ENCODE measurements around the gene MRPL40. TPM values are rescaled to one million over a fixed set of nuclear protein-coding genes. Genes with fewer than 3 reads are reported as not detected.

MRPL40 gene
- total and polyA plus RNA-seq, 2 of the 13 experiments (the other 11 are each of a cell fraction or from before 2014, with no cell fraction given), result 42.7 to 79.7 TPM

- TF ChIP-seq, protein P1, sequence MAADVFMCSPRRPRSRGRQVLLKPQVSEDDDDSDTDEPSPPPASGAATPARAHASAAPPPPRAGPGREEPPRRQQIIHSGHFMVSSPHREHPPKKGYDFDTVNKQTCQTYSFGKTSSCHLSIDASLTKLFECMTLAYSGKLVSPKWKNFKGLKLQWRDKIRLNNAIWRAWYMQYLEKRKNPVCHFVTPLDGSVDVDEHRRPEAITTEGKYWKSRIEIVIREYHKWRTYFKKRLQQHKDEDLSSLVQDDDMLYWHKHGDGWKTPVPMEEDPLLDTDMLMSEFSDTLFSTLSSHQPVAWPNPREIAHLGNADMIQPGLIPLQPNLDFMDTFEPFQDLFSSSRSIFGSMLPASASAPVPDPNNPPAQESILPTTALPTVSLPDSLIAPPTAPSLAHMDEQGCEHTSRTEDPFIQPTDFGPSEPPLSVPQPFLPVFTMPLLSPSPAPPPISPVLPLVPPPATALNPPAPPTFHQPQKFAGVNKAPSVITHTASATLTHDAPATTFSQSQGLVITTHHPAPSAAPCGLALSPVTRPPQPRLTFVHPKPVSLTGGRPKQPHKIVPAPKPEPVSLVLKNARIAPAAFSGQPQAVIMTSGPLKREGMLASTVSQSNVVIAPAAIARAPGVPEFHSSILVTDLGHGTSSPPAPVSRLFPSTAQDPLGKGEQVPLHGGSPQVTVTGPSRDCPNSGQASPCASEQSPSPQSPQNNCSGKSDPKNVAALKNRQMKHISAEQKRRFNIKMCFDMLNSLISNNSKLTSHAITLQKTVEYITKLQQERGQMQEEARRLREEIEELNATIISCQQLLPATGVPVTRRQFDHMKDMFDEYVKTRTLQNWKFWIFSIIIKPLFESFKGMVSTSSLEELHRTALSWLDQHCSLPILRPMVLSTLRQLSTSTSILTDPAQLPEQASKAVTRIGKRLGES (CRISPR knock-in tag; IDR thresholded peaks at IDR 0.05; ENCODE audit: borderline replicate concordance), result no peak
- no peak for TF ChIP-seq NR2F2 (IDR thresholded peaks at IDR 0.05; ENCODE audit: borderline replicate concordance, low read depth)
- TF ChIP-seq TCF7L2 (IDR thresholded peaks at IDR 0.05; ENCODE audit: low read depth, low read length), result no peak
- no peak for TF ChIP-seq ZNF230 (CRISPR knock-in tag; IDR thresholded peaks at IDR 0.05)
- no peak for TF ChIP-seq HDAC6 (IDR thresholded peaks at IDR 0.05; ENCODE audit: low read depth, low read length)
- TF ChIP-seq KLF9 (CRISPR knock-in tag; IDR thresholded peaks at IDR 0.05; ENCODE audit: low read depth), result no peak
- TF ChIP-seq ZNF616 (CRISPR knock-in tag; IDR thresholded peaks at IDR 0.05; ENCODE audit: low read depth), result no peak
- no peak for TF ChIP-seq BCLAF1 (IDR thresholded peaks at IDR 0.05)
- TF ChIP-seq ZNF282 (IDR thresholded peaks at IDR 0.05; ENCODE audit: partially characterized antibody), result no peak
- no peak for TF ChIP-seq ZNF724P (CRISPR knock-in tag; IDR thresholded peaks at IDR 0.05; ENCODE audit: borderline replicate concordance)
- no peak for TF ChIP-seq ZNF143 (CRISPR knock-in tag; IDR thresholded peaks at IDR 0.05)
- no peak for TF ChIP-seq ZC3H4 (CRISPR knock-in tag; IDR thresholded peaks at IDR 0.05; ENCODE audit: borderline replicate concordance)
- no peak for TF ChIP-seq ZNF253 (CRISPR knock-in tag; IDR thresholded peaks at IDR 0.05; ENCODE audit: borderline replicate concordance)
- TF ChIP-seq ZFP36L1 (CRISPR knock-in tag; IDR thresholded peaks at IDR 0.05), result 0 out of 2 replicates have a peak, but pooled peaks have one; percentile 50
- TF ChIP-seq MIER2 (CRISPR knock-in tag; IDR thresholded peaks at IDR 0.05), result no peak
- peak; percentile 84; the same call in 1 of the 2 replicates for TF ChIP-seq ZNF598 (CRISPR knock-in tag; IDR thresholded peaks at IDR 0.05; ENCODE audit: borderline replicate concordance)
- TF ChIP-seq ISX (CRISPR knock-in tag; conservative IDR thresholded peaks at IDR 0.05), result no peak
- no peak for TF ChIP-seq ZNF674 (CRISPR knock-in tag; IDR thresholded peaks at IDR 0.05; ENCODE audit: low read depth)
- 0 out of 2 replicates have a peak, but pooled peaks have one; percentile 68 for TF ChIP-seq ZNF337 (CRISPR knock-in tag; IDR thresholded peaks at IDR 0.05; ENCODE audit: borderline replicate concordance, low read depth)
- TF ChIP-seq, protein P2, sequence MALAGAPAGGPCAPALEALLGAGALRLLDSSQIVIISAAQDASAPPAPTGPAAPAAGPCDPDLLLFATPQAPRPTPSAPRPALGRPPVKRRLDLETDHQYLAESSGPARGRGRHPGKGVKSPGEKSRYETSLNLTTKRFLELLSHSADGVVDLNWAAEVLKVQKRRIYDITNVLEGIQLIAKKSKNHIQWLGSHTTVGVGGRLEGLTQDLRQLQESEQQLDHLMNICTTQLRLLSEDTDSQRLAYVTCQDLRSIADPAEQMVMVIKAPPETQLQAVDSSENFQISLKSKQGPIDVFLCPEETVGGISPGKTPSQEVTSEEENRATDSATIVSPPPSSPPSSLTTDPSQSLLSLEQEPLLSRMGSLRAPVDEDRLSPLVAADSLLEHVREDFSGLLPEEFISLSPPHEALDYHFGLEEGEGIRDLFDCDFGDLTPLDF (CRISPR knock-in tag; IDR thresholded peaks at IDR 0.05), result peak; percentile 93
- no peak for TF ChIP-seq AKAP8 (CRISPR knock-in tag; IDR thresholded peaks at IDR 0.05)
Measured at GRCh38 chr22:19447330-19448075, 15.2 kb downstream of the MRPL40 start, which contains the start of gene C22orf39 (continued).
